HG03460 (cell line): ENCODE measurements around the gene PICK1.

Experiments used
- ATAC-seq: cut with Tn5 transposase; IDR thresholded peaks from one replicate; pipeline ENCODE4 v1.9.1; 2021; ENCODE audit not compliant: unreplicated experiment

The PICK1 gene

DNA sequence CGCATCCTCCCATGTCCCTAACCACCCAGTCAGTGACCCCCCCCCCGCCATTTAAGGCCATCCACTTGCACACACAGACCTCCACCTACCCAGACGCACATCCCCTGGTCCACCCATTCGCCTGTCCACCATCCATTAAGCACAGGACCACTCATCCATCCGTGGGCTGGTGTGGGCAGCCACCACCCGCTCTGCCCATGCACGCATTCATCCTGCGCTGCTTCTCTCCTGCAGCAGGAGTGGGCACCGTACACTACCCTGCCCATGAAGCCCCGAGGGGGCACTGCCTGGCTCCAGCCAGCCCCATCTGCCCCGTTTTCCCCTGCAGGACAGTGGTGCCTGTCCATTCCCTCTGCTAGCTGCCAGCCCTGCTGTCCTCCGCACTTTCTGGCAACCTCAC, 30.7 kb downstream of the PICK1 start:
- no peak for ATAC-seq

DNA sequence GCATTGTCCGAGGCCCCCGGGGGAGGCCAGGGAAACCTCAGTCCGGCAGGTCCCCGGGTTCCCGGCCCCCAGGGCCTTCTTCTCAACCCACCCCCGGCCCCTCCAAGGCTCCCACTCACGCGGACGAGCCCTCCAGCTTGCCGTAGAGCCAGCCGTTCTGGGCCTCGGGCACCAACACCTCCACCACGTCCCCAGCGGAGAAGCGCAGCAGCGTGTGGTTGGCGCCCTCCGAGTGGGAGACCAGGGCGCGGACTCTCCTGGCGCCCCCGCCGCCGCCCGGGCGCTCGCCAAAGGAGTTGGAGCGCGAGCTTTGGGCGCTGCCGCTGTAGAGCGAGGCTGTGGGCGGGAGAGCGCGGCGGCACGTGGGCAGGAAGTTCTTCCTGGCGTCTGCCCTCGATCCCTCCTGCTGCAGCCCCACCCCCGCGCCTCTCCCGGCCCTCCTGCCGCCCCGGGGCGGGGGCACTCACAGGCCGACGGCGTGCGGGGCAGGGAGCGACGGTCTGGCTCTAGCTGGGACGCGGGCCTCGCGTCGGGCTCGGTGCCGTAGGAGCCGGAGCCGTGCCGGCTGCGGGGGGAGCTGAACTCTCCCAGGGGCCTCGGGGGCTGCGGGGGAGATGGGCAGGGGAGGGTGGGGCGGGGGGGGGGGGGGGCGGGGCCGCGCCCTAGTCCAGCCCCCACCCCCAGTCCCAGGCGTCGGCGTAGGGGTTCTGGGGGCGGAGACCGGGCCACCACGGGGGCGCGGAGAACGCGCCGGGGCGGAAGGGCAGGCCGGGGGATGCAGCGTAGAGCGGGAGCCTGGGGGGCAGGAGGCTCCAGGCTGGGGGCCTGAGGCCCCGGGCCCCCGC, 31.6 kb downstream of the PICK1 start:
- ATAC-seq, result no peak

GRCh38 chr22:38089474-38089851, 32.3 kb downstream of the PICK1 start:
- no peak for ATAC-seq

DNA sequence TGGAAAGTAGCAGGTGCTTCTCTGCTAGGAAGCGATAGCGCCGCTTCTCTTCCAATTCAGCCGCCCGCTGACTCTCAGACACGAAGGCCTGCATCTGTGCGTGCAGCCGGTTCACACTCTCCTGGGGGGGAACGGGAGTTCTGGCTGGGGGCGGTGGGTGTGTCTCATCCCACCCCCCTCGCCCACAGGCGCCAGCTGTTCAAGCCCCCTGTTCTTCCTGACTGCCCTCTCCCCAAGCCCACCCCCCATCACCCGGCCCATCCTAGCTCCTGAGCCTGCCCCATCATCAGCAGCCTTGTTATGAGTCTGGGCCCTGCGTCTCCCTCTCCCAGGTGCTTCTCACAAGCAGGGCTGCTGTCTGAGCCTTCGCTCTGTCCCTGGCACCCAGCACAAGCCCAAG, 39.9 kb downstream of the PICK1 start:
- no peak for ATAC-seq

GRCh38 chr22:38097557-38098409, 40.6 kb downstream of the PICK1 start:
- no peak for ATAC-seq

- no peak for ATAC-seq
These were observed 41.4 kb downstream of the PICK1 start for GRCh38 chr22:38098410-38099249.

DNA sequence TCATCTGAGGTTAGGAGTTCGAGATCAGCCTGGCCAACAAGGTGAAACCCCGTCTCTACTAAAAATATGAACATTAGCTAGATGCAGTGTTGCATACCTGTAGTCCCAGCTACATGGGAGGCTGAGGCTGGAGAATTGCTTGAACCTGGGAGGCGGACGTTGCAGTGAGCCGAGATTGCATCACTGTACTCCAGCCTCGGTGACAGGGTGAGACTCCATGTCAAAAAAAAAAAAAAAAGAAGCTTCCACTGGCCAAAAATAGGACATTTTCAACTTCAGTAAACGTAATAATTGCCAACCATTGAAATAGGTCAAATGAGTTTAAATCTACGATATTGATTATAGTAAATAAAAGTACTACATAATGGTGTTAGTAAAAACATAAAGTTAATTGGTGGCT, 46.4 kb downstream of the PICK1 start:
- ATAC-seq, result no peak

DNA sequence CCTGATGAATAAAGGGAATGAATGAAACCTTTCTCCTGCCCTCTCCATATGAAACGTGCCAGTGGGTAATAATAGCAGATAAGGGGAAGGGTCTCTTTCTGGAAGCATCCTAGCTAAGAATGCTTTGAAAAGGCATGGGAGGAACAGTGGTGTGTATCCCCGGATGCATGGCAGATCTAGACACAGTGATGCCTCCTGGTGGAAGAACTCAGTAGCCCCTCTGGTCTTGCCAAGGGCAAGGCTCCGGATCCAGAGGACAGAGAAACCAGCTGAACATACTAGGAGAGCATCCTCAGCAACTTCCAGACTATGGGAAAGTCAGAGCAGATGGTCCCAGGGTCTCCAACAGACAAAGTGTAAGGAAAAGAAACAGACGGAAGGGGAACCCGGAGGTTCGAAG, 46.9 kb downstream of the PICK1 start:
- ATAC-seq, result no peak

- no peak for ATAC-seq
These were observed 49.8 kb downstream of the PICK1 start for GRCh38 chr22:38106814-38107578.

DNA sequence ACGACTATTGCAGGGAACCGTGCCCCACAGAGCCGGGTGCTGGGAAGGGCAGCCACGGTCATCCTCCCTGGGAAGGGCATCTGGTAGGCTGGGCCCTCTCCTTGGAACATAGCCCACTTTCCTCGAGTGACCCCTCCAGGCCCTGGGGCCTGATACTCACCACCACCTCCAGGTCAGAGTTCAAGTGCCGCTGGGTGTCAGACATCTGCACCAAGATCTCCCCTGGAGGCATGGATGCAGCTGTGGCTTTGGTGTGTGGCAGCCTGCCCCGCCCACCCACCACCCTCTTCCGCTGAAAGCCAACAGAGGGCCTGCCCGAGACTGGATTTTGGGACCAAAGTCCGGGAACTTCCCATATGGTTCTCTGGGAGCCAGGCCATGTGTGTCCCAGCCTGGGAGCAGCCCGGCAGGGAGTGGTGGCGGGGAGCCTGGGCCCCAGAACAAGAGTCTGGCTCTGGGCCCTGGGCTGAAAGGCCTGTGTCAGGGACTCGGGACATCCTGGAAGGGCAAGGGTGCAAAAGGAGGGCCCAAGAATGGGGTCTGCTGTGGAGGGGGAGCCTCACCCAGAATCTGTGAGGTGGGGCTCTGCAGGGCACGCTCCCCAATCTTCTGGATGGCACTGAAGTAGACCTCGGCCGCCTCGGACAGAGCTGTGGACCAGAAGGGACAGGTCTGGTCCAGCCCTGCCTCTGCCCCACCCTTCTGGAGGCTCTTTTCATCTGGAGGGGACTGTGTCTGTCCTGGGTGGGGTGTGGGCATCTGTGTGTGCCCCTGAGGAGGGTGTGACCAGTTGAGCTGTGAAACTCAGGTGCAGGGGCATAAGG, 50.7 kb downstream of the PICK1 start:
- no peak for ATAC-seq

- no peak for ATAC-seq
These were observed 51.5 kb downstream of the PICK1 start for GRCh38 chr22:38108561-38109319.

DNA sequence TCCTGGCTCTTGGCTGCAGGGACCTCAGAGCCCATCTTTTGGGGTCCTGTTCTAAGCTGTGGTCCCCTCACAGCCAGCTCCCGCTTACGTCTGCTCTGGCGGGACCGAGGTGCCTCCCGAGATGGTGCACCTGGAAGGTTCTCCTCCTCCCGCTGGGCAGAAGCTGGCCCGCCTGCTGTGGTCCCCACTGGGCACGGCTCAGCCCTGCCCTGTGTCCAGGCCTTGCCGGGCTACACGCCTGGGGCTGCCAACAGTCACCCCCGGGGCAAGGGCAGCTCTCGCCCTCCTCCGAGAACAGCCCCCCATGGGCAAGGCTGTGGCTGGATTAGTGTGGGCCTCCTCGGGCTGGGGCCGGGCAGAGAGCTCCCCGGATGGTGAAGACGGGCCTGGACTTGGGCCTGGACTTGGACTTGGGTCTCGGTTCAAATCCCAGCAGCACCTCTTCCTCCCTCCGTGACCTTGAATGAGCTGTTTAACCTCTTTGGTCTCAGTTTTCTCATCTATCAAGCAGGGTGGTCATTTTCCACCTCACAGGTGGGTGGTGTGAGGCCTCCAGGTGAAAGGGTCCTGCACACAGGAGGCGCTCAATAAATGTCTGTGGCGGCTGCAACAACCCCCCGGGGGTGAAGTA, 52.3 kb downstream of the PICK1 start:
- no peak for ATAC-seq

DNA sequence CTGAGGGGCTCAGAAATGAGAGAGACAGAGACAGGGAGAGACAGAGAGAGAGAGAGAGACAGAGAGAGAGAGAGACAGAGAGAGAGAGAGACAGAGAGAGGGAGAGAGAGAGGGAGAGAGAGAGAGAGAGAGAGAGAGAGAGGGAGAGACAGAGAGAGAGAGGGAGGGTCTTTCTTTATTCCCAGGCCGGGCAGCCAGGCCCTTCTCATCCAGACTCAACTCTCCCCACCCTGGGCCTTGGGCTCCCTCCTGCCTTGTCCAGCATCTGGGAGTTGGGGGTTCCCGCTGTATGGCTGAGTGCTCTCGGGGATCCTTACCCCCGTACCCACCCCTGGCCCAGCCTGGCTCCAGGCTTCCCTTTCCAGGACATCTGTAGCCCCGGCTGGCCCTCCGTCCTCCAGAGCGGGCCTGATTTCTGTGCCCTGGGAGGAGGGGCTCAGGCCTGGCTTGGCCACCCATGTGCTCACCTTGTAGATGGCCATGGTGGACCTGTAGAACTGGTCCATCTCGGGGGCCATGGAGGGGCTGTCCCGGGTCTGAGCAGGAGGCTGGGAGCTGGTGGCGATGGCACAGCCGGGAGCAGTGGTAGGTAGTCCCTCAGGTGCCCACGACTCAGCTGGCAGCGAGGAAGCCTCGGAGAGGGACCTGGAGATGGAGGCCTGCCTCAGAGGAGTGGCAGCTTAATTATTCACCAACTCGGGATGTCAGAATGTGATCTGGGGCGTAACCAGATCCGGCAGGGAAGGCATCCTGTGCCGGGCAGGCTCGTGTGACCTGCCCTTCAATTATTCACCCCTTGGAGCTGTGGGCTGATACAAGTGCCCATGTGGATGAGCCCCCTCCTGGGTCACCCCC, 53.0 kb downstream of the PICK1 start, which contains the start of gene BAIAP2L2:
Gene BAIAP2L2 (minus strand): TSS at position 677 of the 855 bp plus-strand sequence. CDS start 159 bp downstream, at position 518.
- ATAC-seq, result no peak

DNA sequence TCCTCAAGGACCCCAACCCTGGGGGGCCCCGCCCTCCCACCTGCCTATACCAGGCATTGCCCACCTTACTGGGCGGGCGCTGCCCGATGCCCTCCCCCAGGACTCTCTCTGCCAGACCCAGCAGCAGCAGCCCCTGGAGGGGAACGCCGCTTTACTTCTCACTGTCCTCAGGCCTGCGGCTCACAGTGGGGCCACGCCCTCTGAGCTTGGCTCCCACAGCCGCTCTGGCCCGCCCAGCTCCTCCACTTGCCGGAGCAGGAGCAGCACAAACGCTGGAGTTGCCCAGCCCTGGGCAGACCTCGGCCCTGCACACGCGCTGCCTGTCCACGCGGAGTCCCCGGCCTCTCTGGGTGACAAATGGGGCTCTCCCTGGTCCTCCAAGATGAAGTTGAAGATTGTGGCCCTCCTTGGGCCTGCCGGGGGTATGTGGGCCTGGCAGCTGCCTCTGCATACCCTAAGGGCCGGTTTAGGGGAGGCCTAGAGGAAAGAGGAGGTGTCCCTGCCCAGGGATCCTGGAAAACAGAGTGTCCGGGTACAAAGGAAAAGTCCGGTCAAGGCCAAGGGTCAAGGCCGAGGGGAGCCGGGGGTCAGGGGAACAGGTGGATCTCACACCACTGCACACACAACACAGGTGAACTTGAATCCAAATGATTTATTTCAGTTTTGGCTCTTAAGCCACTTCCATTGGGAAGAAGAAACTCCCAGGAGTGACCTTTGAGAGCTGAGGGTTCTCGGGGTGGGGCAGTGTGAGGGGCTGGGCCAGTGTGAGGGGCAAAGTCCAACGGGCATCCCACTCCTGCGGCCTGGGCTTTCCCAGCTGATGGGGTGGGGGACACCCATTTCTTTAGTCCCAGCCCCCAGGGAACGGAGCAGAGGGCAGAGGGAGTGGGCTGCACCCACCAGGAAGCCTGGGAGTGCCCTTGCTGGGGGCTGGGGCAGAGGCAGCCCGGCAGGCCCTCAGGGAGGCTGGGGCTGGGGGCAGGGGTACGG, 54.0 kb downstream of the PICK1 start:
- ATAC-seq, result no peak

DNA sequence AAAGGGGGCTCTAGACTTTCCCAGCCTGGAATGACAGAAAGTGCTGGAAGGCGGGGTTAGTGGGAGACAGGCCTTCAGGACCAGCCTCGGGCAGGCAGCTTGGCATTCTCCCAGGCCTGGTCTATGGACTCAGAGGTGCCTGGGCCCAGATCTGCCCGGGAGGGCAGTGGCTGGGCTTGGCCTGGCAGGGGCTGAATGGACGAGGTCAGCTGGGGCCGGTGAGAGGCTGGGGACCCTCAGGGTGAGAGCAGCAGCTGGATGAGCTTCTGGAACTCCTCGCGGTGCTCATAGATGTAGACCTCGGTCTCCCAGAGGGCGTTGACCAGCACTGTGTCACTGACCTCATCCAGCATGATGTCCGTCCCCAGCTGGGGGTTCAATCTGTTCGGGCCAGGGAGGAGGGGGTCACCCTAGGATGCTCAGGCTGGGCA, 54.7 kb downstream of the PICK1 start:
- no peak for ATAC-seq

GRCh38 chr22:38112381-38112780, 55.2 kb downstream of the PICK1 start:
- ATAC-seq, result no peak
